ENCODE results near the gene MAPRE2. TPM values are rescaled to one million over a fixed set of nuclear protein-coding genes. Genes with fewer than 3 reads are reported as not detected.

The MAPRE2 gene
- total RNA-seq, 2 experiments from 2014 or later, result 62.5 to 66.2 TPM

- Mint-ChIP-seq H3K27me3 (ENCODE audit: low read depth) (no peaks in the 10 kb centered on the region), H3K9me3 (no peaks in the 10 kb centered on the region), H3K36me3 (ENCODE audit: low read depth) (peaks cover 13% of the 10 kb centered on the region), H3K4me1 (ENCODE audit: low read depth) (peaks cover 44% of the 10 kb centered on the region), H3K27ac (no peak overlapping the region), H3K4me3 (no peak overlapping the region)
- intact Hi-C loops (cut with micrococcal nuclease), result no loop called here
- CTCF ChIA-PET, result interaction anchor here (0.6 to 1.2 kb wide), 4 partner anchors 9 to 446 kb away, joined by 3 to 4 read pairs (median 3); no protein-coding TSS in a partner anchor
- DNase-seq, result no peak
These were observed 44.5 kb downstream of the MAPRE2 start for GRCh38 chr18:35085450-35086380.

GRCh38 chr18:35086704-35087103 lies 45.5 kb downstream of the MAPRE2 start:
- intact Hi-C loops (cut with micrococcal nuclease), result no loop called here

GRCh38 chr18:35087726-35088125 lies 46.5 kb downstream of the MAPRE2 start:
- DNase-seq, result no peak
- Mint-ChIP-seq H3K36me3 (ENCODE audit: low read depth) (peaks cover 8% of the 10 kb centered on the region), H3K9me3 (no peaks in the 10 kb centered on the region), H3K4me1 (ENCODE audit: low read depth) (peaks cover 42% of the 10 kb centered on the region), H3K27ac (no peak overlapping the region), H3K27me3 (ENCODE audit: low read depth) (no peaks in the 10 kb centered on the region), H3K4me3 (no peak overlapping the region)
- CTCF ChIA-PET, result interaction anchor here (0.6 kb wide), 1 partner anchor 49 kb away, joined by 3 read pairs; no protein-coding TSS in a partner anchor
- intact Hi-C loops (cut with micrococcal nuclease), result no loop called here

More at GRCh38 chr18:35086704-35087103, 45.5 kb downstream of the MAPRE2 start:
- Mint-ChIP-seq H3K9me3 (no peaks in the 10 kb centered on the region), H3K4me3 (no peak overlapping the region), H3K4me1 (ENCODE audit: low read depth) (peaks cover 41% of the 10 kb centered on the region), H3K36me3 (ENCODE audit: low read depth) (peaks cover 10% of the 10 kb centered on the region), H3K27ac (no peak overlapping the region), H3K27me3 (ENCODE audit: low read depth) (no peaks in the 10 kb centered on the region)
- CTCF ChIA-PET, result interaction anchor here (0.8 to 1.0 kb wide), 3 partner anchors 16 to 55 kb away, joined by 3 read pairs; no protein-coding TSS in a partner anchor
- no peak for DNase-seq

- no peaks in the 10 kb centered on the region for H3K27me3 Mint-ChIP-seq (ENCODE audit: low read depth)
- no peak overlapping the region for H3K4me3 Mint-ChIP-seq
- DNase-seq, result no peak
- intact Hi-C loops (cut with micrococcal nuclease), result no loop called here
- H3K36me3 Mint-ChIP-seq (ENCODE audit: low read depth), result peaks cover 8% of the 10 kb centered on the region
- no peaks in the 10 kb centered on the region for H3K9me3 Mint-ChIP-seq
- peaks cover 41% of the 10 kb centered on the region for H3K4me1 Mint-ChIP-seq (ENCODE audit: low read depth)
- H3K27ac Mint-ChIP-seq, result no peak overlapping the region
- CTCF ChIA-PET, result no interaction called here
These were observed 47.7 kb downstream of the MAPRE2 start for GRCh38 chr18:35088921-35089320.

GRCh38 chr18:35089382-35089781 lies 48.2 kb downstream of the MAPRE2 start:
- Mint-ChIP-seq H3K36me3 (ENCODE audit: low read depth) (peaks cover 6% of the 10 kb centered on the region), H3K4me3 (no peak overlapping the region), H3K9me3 (no peaks in the 10 kb centered on the region), H3K27me3 (ENCODE audit: low read depth) (no peaks in the 10 kb centered on the region), H3K27ac (no peak overlapping the region), H3K4me1 (ENCODE audit: low read depth) (peaks cover 42% of the 10 kb centered on the region)
- CTCF ChIA-PET, result no interaction called here
- DNase-seq, result no peak
- intact Hi-C loops (cut with micrococcal nuclease), result no loop called here

- Mint-ChIP-seq H3K27ac (no peak overlapping the region), H3K4me3 (no peak overlapping the region), H3K27me3 (ENCODE audit: low read depth) (no peaks in the 10 kb centered on the region), H3K36me3 (ENCODE audit: low read depth) (peaks cover 2% of the 10 kb centered on the region), H3K4me1 (ENCODE audit: low read depth) (peaks cover 42% of the 10 kb centered on the region), H3K9me3 (no peaks in the 10 kb centered on the region)
- CTCF ChIA-PET, result interaction anchor here (0.5 to 0.7 kb wide), 4 partner anchors 30 to 84 kb away, joined by 3 to 5 read pairs (median 4); partner anchors contain the start of gene MAPRE2
- intact Hi-C loops (cut with micrococcal nuclease), result no loop called here
- no peak for DNase-seq
These were observed 48.8 kb downstream of the MAPRE2 start for GRCh38 chr18:35089891-35090550.

- H3K4me1 Mint-ChIP-seq (ENCODE audit: low read depth), result peaks cover 52% of the 10 kb centered on the region
- no peak overlapping the region for H3K27ac Mint-ChIP-seq
- no peak for DNase-seq
- intact Hi-C loops (cut with micrococcal nuclease), result no loop called here
- H3K36me3 Mint-ChIP-seq (ENCODE audit: low read depth), result peaks cover 3% of the 10 kb centered on the region
- no peaks in the 10 kb centered on the region for H3K27me3 Mint-ChIP-seq (ENCODE audit: low read depth)
- no peaks in the 10 kb centered on the region for H3K9me3 Mint-ChIP-seq
- CTCF ChIA-PET, result no interaction called here
- no peak overlapping the region for H3K4me3 Mint-ChIP-seq
These were observed 50.6 kb downstream of the MAPRE2 start for GRCh38 chr18:35091841-35092240.

- intact Hi-C loops (cut with micrococcal nuclease), result loop anchor here (1.0 to 2.0 kb wide), 3 partner anchors 51 to 236 kb away; no protein-coding TSS in a partner anchor
- Mint-ChIP-seq H3K27ac (peak overlapping the region; percentile 0), H3K4me1 (ENCODE audit: low read depth) (peaks cover 43% of the 10 kb centered on the region), H3K27me3 (ENCODE audit: low read depth) (no peaks in the 10 kb centered on the region), H3K9me3 (no peaks in the 10 kb centered on the region), H3K36me3 (ENCODE audit: low read depth) (peaks cover 11% of the 10 kb centered on the region), H3K4me3 (no peak overlapping the region)
- no peak for DNase-seq
- CTCF ChIA-PET, result interaction anchor here (0.5 to 1.4 kb wide), 4 partner anchors 10 to 144 kb away, joined by 3 to 7 read pairs (median 4); no protein-coding TSS in a partner anchor
These were observed 54.9 kb downstream of the MAPRE2 start for GRCh38 chr18:35095983-35096676.

- CTCF ChIA-PET, result interaction anchor here (0.9 to 1.4 kb wide), 3 partner anchors 9 to 67 kb away, joined by 3 to 7 read pairs (median 3); no protein-coding TSS in a partner anchor
- no peak for DNase-seq
- H3K4me3 Mint-ChIP-seq, result no peak overlapping the region
- intact Hi-C loops (cut with micrococcal nuclease), result loop anchor here (1.0 to 2.0 kb wide), 3 partner anchors 51 to 236 kb away; no protein-coding TSS in a partner anchor
- peaks cover 45% of the 10 kb centered on the region for H3K4me1 Mint-ChIP-seq (ENCODE audit: low read depth)
- H3K27me3 Mint-ChIP-seq (ENCODE audit: low read depth), result no peaks in the 10 kb centered on the region
- H3K36me3 Mint-ChIP-seq (ENCODE audit: low read depth), result peaks cover 15% of the 10 kb centered on the region
- H3K9me3 Mint-ChIP-seq, result no peaks in the 10 kb centered on the region
- H3K27ac Mint-ChIP-seq, result no peak overlapping the region
These were observed 55.4 kb downstream of the MAPRE2 start for GRCh38 chr18:35096677-35097011.

- intact Hi-C loops (cut with micrococcal nuclease), result loop anchor here (2.0 kb wide), 1 partner anchor 68 kb away; no protein-coding TSS in a partner anchor
- Mint-ChIP-seq H3K27ac (no peak overlapping the region), H3K4me1 (ENCODE audit: low read depth) (peaks cover 44% of the 10 kb centered on the region), H3K36me3 (ENCODE audit: low read depth) (peaks cover 20% of the 10 kb centered on the region), H3K27me3 (ENCODE audit: low read depth) (no peaks in the 10 kb centered on the region), H3K9me3 (no peaks in the 10 kb centered on the region), H3K4me3 (no peak overlapping the region)
- no peak for DNase-seq
- CTCF ChIA-PET, result interaction anchor here (0.9 to 1.4 kb wide), 3 partner anchors 8 to 67 kb away, joined by 3 to 7 read pairs (median 3); no protein-coding TSS in a partner anchor
These were observed 56.0 kb downstream of the MAPRE2 start for GRCh38 chr18:35097195-35097594.

- CTCF ChIA-PET, result interaction anchor here (0.7 to 1.2 kb wide), 2 partner anchors 32 to 1155 kb away, joined by 3 to 4 read pairs; no protein-coding TSS in a partner anchor
- Mint-ChIP-seq H3K27me3 (ENCODE audit: low read depth) (no peaks in the 10 kb centered on the region), H3K36me3 (ENCODE audit: low read depth) (peaks cover 24% of the 10 kb centered on the region), H3K27ac (no peak overlapping the region), H3K4me3 (no peak overlapping the region), H3K4me1 (ENCODE audit: low read depth) (peaks cover 40% of the 10 kb centered on the region), H3K9me3 (no peaks in the 10 kb centered on the region)
- intact Hi-C loops (cut with micrococcal nuclease), result loop anchor here (2.0 kb wide), 1 partner anchor 69 kb away; no protein-coding TSS in a partner anchor
- no peak for DNase-seq
These were observed 56.5 kb downstream of the MAPRE2 start for GRCh38 chr18:35097763-35098162.
